ENCODE results near the gene PTPRS. TPM values are rescaled to one million over a fixed set of nuclear protein-coding genes. Genes with fewer than 3 reads are reported as not detected.
A peak's percentile ranks its signal among the peaks of the same experiment; 100 is the strongest.

Gene PTPRS
- total RNA-seq, 1 donor from 2014 or later = 167 TPM

- Histone ChIP-seq H3K27me3 (peaks cover 24% of the 10 kb centered on the region), H3K79me2 (ENCODE audit: low read depth) (peaks cover 30% of the 10 kb centered on the region), H3F3A (ENCODE audit: low read depth) (peaks cover 44% of the 10 kb centered on the region), H3K4me3 (no peak overlapping the region), H4K20me1 (ENCODE audit: low read depth) (peaks cover 29% of the 10 kb centered on the region), H3K4me2 (no peak overlapping the region), H3K9ac (no peak overlapping the region), H3K36me3 (no peaks in the 10 kb centered on the region), H2AFZ (replicated peaks) (no peak overlapping the region), H3K4me1 (peaks cover 15% of the 10 kb centered on the region), H3K9me3 (ENCODE audit: low read depth) (no peaks in the 10 kb centered on the region), H3K27ac (no peak overlapping the region)
- peaks cover 28% of the 10 kb centered on the region for H3K4me1 Mint-ChIP-seq
- TF ChIP-seq EZH2 (IDR thresholded peaks at IDR 0.05) (no peak), EZH2phosphoT487 (IDR thresholded peaks at IDR 0.05) (no peak), CTCF (IDR thresholded peaks at IDR 0.05) (no peak)
- H3K9me3 Mint-ChIP-seq = peaks cover 3% of the 10 kb centered on the region
- H3K27ac Mint-ChIP-seq = peak overlapping the region; percentile 58
- H3K27me3 Mint-ChIP-seq (ENCODE audit: insufficient read depth, low read depth) = peaks cover 22% of the 10 kb centered on the region
- no peak for DNase-seq (ENCODE audit: low spot score)
- no peaks in the 10 kb centered on the region for H3K36me3 Mint-ChIP-seq
- peak overlapping the region; percentile 74 for H3K4me3 Mint-ChIP-seq
Observed at GRCh38 chr19:5341981-5342380, 1.4 kb upstream of the PTPRS start.

- peak; percentile 8 for DNase-seq (ENCODE audit: low spot score)
- no peak for TF ChIP-seq CTCF (IDR thresholded peaks at IDR 0.05)
- no peak for TF ChIP-seq EZH2 (IDR thresholded peaks at IDR 0.05)
- TF ChIP-seq EZH2phosphoT487 (IDR thresholded peaks at IDR 0.05) = no peak
- peaks cover 42% of the 10 kb centered on the region for H3F3A ChIP-seq (ENCODE audit: low read depth)
- no peak overlapping the region for H3K27ac ChIP-seq
- no peak overlapping the region for H2AFZ ChIP-seq (replicated peaks)
- no peak overlapping the region for H3K4me2 ChIP-seq
- H3K79me2 ChIP-seq (ENCODE audit: low read depth) = peaks cover 36% of the 10 kb centered on the region
- no peaks in the 10 kb centered on the region for H3K9me3 Mint-ChIP-seq
- H3K4me3 ChIP-seq = no peak overlapping the region
- H3K4me3 Mint-ChIP-seq = peak overlapping the region; percentile 74
- H3K36me3 ChIP-seq = no peaks in the 10 kb centered on the region
- peak overlapping the region; percentile 4 for H3K27ac Mint-ChIP-seq
- H3K27me3 Mint-ChIP-seq (ENCODE audit: insufficient read depth, low read depth) = peaks cover 22% of the 10 kb centered on the region
- peaks cover 31% of the 10 kb centered on the region for H3K4me1 Mint-ChIP-seq
- H3K27me3 ChIP-seq = peaks cover 21% of the 10 kb centered on the region
- no peaks in the 10 kb centered on the region for H3K9me3 ChIP-seq (ENCODE audit: low read depth)
- H4K20me1 ChIP-seq (ENCODE audit: low read depth) = peaks cover 34% of the 10 kb centered on the region
- H3K36me3 Mint-ChIP-seq = no peaks in the 10 kb centered on the region
- H3K9ac ChIP-seq = no peak overlapping the region
- peaks cover 21% of the 10 kb centered on the region for H3K4me1 ChIP-seq
Observed at GRCh38 chr19:5341448-5341820, 822 bp upstream of the PTPRS start.

- peaks cover 49% of the 10 kb centered on the region for H3K79me2 ChIP-seq (ENCODE audit: low read depth)
- peaks cover 48% of the 10 kb centered on the region for H4K20me1 ChIP-seq (ENCODE audit: low read depth)
- H3K27ac Mint-ChIP-seq = no peak overlapping the region
- peak overlapping the region; percentile 87 for H3K4me3 Mint-ChIP-seq
- H2AFZ ChIP-seq (replicated peaks) = no peak overlapping the region
- H3K4me3 ChIP-seq = peak overlapping the region; percentile 89
- peak overlapping the region; percentile 98 for H3K4me2 ChIP-seq
- no peaks in the 10 kb centered on the region for H3K9me3 ChIP-seq (ENCODE audit: low read depth)
- H3K4me1 Mint-ChIP-seq = peaks cover 37% of the 10 kb centered on the region
- peaks cover 22% of the 10 kb centered on the region for H3K27me3 Mint-ChIP-seq (ENCODE audit: insufficient read depth, low read depth)
- H3K9ac ChIP-seq = peak overlapping the region; percentile 71
- peaks cover 35% of the 10 kb centered on the region for H3F3A ChIP-seq (ENCODE audit: low read depth)
- H3K27ac ChIP-seq = peak overlapping the region; percentile 88
- H3K27me3 ChIP-seq = peaks cover 21% of the 10 kb centered on the region
- no peaks in the 10 kb centered on the region for H3K36me3 Mint-ChIP-seq
- H3K36me3 ChIP-seq = no peaks in the 10 kb centered on the region
- no peaks in the 10 kb centered on the region for H3K9me3 Mint-ChIP-seq
- peak; percentile 88 for DNase-seq (ENCODE audit: low spot score)
- peaks cover 28% of the 10 kb centered on the region for H3K4me1 ChIP-seq
- TF ChIP-seq EZH2phosphoT487 (IDR thresholded peaks at IDR 0.05) (no peak), CTCF (IDR thresholded peaks at IDR 0.05) (peak; percentile 42), EZH2 (IDR thresholded peaks at IDR 0.05) (no peak)
Observed at GRCh38 chr19:5339950-5340636, 519 bp downstream of the PTPRS start.

Data from neural progenitor cell (in vitro differentiated cells).